ENCODE results near the gene CYP27C1.
"Not testable (repeated sequence)": the region's sequence is repeated elsewhere in the genome, so short reads cannot be mapped to it uniquely, and the experiment has no call there.

Gene CYP27C1, protein sequence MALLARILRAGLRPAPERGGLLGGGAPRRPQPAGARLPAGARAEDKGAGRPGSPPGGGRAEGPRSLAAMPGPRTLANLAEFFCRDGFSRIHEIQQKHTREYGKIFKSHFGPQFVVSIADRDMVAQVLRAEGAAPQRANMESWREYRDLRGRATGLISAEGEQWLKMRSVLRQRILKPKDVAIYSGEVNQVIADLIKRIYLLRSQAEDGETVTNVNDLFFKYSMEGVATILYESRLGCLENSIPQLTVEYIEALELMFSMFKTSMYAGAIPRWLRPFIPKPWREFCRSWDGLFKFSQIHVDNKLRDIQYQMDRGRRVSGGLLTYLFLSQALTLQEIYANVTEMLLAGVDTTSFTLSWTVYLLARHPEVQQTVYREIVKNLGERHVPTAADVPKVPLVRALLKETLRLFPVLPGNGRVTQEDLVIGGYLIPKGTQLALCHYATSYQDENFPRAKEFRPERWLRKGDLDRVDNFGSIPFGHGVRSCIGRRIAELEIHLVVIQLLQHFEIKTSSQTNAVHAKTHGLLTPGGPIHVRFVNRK

GRCh38 chr2:127220102-127220767, at the start of gene CYP27C1:
Gene CYP27C1 (minus strand): TSS chr2:127220299. CDS start chr2:127220270, 29 bp downstream.
- no peak for DNase-seq (ENCODE audit: low read depth in 2 of 2, low spot score in 1 of 2)

- no peak for DNase-seq (ENCODE audit: low read depth in 2 of 2, low spot score in 1 of 2)
These were observed 41.8 kb upstream of the CYP27C1 start for GRCh38 chr2:127261804-127262406.

GRCh38 chr2:127259355-127259754, 39.3 kb upstream of the CYP27C1 start:
- DNase-seq (ENCODE audit: low read depth in 2 of 2, low spot score in 1 of 2): no peak

- DNase-seq (ENCODE audit: low read depth in 2 of 2, low spot score in 1 of 2): no peak
These were observed 36.8 kb upstream of the CYP27C1 start for GRCh38 chr2:127256866-127257265.

GRCh38 chr2:127256381-127256780, 36.3 kb upstream of the CYP27C1 start:
- DNase-seq (ENCODE audit: low read depth in 2 of 2, low spot score in 1 of 2): no peak

DNA sequence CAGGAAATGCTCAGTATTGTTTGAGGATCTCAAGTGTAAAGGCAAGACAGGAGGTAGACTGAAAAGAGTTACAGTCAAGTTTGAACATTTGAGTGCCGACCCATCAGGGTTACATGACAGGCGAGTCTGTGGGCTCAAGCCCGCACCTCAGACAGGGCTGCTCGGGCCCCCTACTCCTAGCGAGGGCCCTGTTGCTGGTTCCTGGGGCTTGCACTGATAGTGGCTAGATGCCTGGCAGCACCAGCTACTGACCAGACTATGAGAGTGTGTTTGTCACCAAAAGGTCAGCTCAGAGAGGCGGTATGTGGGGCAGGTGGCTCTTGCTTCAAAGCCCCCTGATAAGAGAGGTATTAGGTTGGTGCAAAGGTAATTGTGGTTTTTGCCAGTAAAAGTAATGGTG, 35.6 kb upstream of the CYP27C1 start:
- DNase-seq (ENCODE audit: low read depth in 2 of 2, low spot score in 1 of 2): no peak

GRCh38 chr2:127255146-127255545, 35.0 kb upstream of the CYP27C1 start:
- no peak for DNase-seq (ENCODE audit: low read depth in 2 of 2, low spot score in 1 of 2)

GRCh38 chr2:127254386-127254981, 34.4 kb upstream of the CYP27C1 start:
- DNase-seq (ENCODE audit: low read depth in 2 of 2, low spot score in 1 of 2): no peak

DNA sequence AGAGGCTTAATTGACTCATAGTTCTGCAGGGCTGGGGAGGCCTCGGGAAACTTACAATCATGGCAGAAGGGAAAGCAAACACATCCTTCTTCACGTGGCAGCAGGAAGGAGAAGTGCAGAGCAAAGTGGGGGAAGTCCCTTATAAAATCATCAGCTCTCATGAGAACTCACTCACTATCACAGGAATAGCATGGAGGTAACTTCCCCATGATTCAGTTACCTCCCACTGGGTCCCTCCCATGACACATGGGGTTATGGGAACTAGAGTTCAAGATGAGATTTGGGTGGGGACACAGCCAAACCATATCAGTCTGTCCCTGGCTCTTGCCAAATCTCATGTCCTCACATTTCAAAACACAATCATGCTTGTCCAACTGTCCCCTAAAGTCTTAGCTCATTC, 21.1 kb upstream of the CYP27C1 start:
- not testable (repeated sequence) for DNase-seq (ENCODE audit: low read depth in 2 of 2, low spot score in 1 of 2)

- DNase-seq (ENCODE audit: low read depth in 2 of 2, low spot score in 1 of 2): no peak
These were observed 19.3 kb upstream of the CYP27C1 start for GRCh38 chr2:127239395-127239794.

DNA sequence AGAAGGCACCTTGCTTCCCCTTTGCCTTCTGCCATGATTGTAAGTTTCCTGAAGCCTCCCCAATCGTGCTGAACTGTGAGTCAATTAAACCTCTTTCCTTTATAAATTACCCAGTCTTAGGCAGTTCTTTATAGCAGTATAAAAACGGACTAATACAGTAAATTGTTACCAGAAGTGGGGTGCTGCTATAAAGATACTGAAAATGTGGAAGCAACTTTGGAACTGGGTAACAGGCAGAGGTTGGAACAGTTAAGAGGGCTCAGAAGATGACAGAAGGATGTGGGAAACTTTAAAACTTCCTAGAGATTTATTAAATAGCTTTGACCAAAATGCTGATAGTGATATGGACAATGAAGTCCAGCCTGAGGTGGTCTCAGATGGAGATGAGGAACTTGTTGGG, 17.7 kb upstream of the CYP27C1 start:
- not testable (repeated sequence) for DNase-seq (ENCODE audit: low read depth in 2 of 2, low spot score in 1 of 2)

DNA sequence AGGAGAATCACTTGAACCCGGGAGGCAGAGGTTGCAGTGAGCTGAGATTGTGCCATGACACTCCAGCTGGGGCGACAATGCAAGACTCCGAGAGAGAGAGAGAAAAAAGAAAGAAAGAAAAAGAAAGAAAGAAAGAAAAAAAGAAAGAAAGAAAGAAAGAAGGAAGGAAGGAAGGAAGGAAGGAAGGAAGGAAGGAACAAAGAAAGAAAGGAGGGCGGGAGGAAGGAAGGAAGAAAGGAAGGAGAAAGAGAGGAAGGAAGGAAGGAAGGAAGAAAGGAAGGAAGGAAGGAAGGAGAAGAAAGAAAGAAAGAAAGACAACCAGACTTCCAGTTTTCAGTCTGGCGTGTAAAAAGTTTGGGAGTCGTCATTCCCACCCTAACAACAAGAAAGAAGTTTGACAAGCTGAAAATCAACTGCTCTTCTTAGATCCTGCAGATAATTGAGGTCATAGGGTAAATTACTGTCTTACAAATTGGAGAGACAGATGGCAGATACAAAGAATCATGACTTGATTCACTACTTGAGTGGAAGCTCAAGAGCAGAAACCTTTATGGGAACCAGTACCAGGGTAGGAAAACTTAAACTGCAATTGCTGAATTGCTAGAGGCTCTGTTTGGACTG, 15.1 kb upstream of the CYP27C1 start:
- DNase-seq (ENCODE audit: low read depth in 2 of 2, low spot score in 1 of 2): no peak

GRCh38 chr2:127233710-127234109, 13.6 kb upstream of the CYP27C1 start:
- no peak for DNase-seq (ENCODE audit: low read depth in 2 of 2, low spot score in 1 of 2)

GRCh38 chr2:127231130-127231865, 11.2 kb upstream of the CYP27C1 start:
- DNase-seq (ENCODE audit: low read depth in 2 of 2, low spot score in 1 of 2): no peak

- no peak for DNase-seq (ENCODE audit: low read depth in 2 of 2, low spot score in 1 of 2)
These were observed 9.5 kb upstream of the CYP27C1 start for GRCh38 chr2:127229555-127229954.

DNA sequence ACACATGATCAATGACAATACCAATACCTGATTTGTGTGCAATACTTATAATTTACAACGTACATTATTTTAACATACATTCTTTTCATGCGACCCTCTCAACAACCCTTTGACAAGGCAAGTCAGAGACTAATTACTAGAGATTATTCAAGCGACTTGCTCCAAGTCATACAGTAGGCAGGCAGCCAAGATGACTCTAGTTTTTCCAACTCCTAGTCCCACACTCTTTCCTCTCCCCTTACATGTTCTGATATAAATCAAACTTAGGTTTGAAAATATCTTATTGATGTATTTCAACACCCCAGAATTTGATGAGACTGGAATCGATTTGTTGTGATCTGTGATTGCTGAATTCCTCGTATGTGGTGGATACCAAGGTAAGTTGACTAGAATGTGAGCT, 8.0 kb upstream of the CYP27C1 start:
- DNase-seq (ENCODE audit: low read depth in 2 of 2, low spot score in 1 of 2): no peak

DNA sequence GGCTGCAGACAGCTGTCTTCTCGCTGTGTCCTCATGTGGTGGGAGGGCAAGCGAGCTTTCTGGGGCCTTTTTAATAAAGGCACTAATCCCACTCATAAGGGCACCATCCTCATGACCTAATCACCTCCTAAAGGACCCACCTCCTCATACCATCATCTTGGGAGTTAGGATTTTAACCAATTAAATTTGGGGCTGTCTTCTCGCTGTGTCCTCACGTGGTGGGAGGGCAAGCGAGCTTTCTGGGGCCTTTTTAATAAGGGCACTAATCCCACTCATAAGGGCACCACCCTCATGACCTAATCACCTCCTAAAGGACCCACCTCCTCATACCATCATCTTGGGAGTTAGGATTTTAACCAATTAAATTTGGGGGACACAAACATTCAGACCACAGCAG, 7.2 kb upstream of the CYP27C1 start:
- DNase-seq (ENCODE audit: low read depth in 2 of 2, low spot score in 1 of 2): not testable (repeated sequence)

- no peak for DNase-seq (ENCODE audit: low read depth in 2 of 2, low spot score in 1 of 2)
These were observed 6.6 kb upstream of the CYP27C1 start for GRCh38 chr2:127226520-127227263.

GRCh38 chr2:127226132-127226519, 6.0 kb upstream of the CYP27C1 start:
- no peak for DNase-seq (ENCODE audit: low read depth in 2 of 2, low spot score in 1 of 2)

Measured in stimulated activated CD8-positive, alpha-beta memory T cell treated with anti-CD3 and anti-CD28 coated beads, Interleukin-4, amount 100 ng/mL, for 4 hours (primary cell).